ENCODE data around the gene APOBR. TPM values are rescaled to one million over a fixed set of nuclear protein-coding genes. Genes with fewer than 3 reads are reported as not detected.
"Not testable (repeated sequence)": the region's sequence is repeated elsewhere in the genome, so short reads cannot be mapped to it uniquely, and the experiment has no call there.

Gene APOBR
- total and polyA plus RNA-seq, 2 experiments from 2014 or later, result not detected

GRCh38 chr16:28497861-28498599, 3.6 kb downstream of the APOBR start:
- no peak overlapping the region for H3K9ac ChIP-seq
- H3K9me2 ChIP-seq (ENCODE audit: insufficient read depth), result no peaks in the 10 kb centered on the region
- H3K27ac ChIP-seq, result no peak overlapping the region
- H3K9me3 ChIP-seq (ENCODE audit: low read depth), result no peaks in the 10 kb centered on the region
- H3K27me3 ChIP-seq (replicated peaks; ENCODE audit: insufficient read depth), result 0 out of 2 replicates have a peak, but pooled peaks cover 6% of the 10 kb centered on the region
- H4K20me1 ChIP-seq (ENCODE audit: insufficient read depth), result no peaks in the 10 kb centered on the region
- H2AFZ ChIP-seq, result no peak overlapping the region
- no peaks in the 10 kb centered on the region for H3K79me2 ChIP-seq (ENCODE audit: insufficient read depth)
- WGBS, 2 experiments (ENCODE audit: low coverage in 1 of 2, low lambda C conversion rate in 2 of 2, missing lambda C conversion rate in 2 of 2), result 69 to 74% methylated on average over 27 to 28 of the region's 33 CpGs
- no peaks in the 10 kb centered on the region for H3F3A ChIP-seq (ENCODE audit: insufficient read depth)
- no peaks in the 10 kb centered on the region for H3K4me1 ChIP-seq (ENCODE audit: insufficient read depth)
- no peak for DNase-seq
- TF ChIP-seq EZH2phosphoT487 (IDR thresholded peaks at IDR 0.05; ENCODE audit: insufficient read depth, low read depth) (no peak), EZH2 (IDR thresholded peaks at IDR 0.05; ENCODE audit: insufficient read depth, poor library complexity, severe bottlenecking) (no peak)
- H3K4me3 ChIP-seq, result no peak overlapping the region
- no peaks in the 10 kb centered on the region for H3K36me3 ChIP-seq (ENCODE audit: low read depth)
- in situ Hi-C loops (cut with MboI), result no loop called here
- H3K4me2 ChIP-seq (ENCODE audit: unreplicated experiment), result no peak overlapping the region

- Histone ChIP-seq H3F3A (ENCODE audit: insufficient read depth) (no peaks in the 10 kb centered on the region), H3K27me3 (replicated peaks; ENCODE audit: insufficient read depth) (0 out of 2 replicates have a peak, but pooled peaks cover 6% of the 10 kb centered on the region), H3K9ac (no peak overlapping the region), H3K4me3 (no peak overlapping the region), H4K20me1 (ENCODE audit: insufficient read depth) (no peaks in the 10 kb centered on the region), H3K9me2 (ENCODE audit: insufficient read depth) (no peaks in the 10 kb centered on the region), H3K36me3 (ENCODE audit: low read depth) (no peaks in the 10 kb centered on the region), H3K9me3 (ENCODE audit: low read depth) (no peaks in the 10 kb centered on the region), H3K4me2 (ENCODE audit: unreplicated experiment) (no peak overlapping the region), H2AFZ (no peak overlapping the region), H3K27ac (no peak overlapping the region), H3K4me1 (ENCODE audit: insufficient read depth) (no peaks in the 10 kb centered on the region), H3K79me2 (ENCODE audit: insufficient read depth) (no peaks in the 10 kb centered on the region)
- 55 to 65% methylated on average over 15 of the region's 15 CpGs for WGBS, 2 experiments (ENCODE audit: low coverage in 1 of 2, low lambda C conversion rate in 2 of 2, missing lambda C conversion rate in 2 of 2)
- TF ChIP-seq EZH2phosphoT487 (IDR thresholded peaks at IDR 0.05; ENCODE audit: insufficient read depth, low read depth), result no peak
- no peak for TF ChIP-seq EZH2 (IDR thresholded peaks at IDR 0.05; ENCODE audit: insufficient read depth, poor library complexity, severe bottlenecking)
- in situ Hi-C loops (cut with MboI), result no loop called here
- DNase-seq, result no peak
Measured at GRCh38 chr16:28498666-28499381, 4.4 kb downstream of the APOBR start.

GRCh38 chr16:28499854-28500253, 5.4 kb downstream of the APOBR start:
- in situ Hi-C loops (cut with MboI), result no loop called here
- no peak for DNase-seq
- 61 to 70% methylated on average over 9 to 10 of the region's 10 CpGs for WGBS, 2 experiments (ENCODE audit: low coverage in 1 of 2, low lambda C conversion rate in 2 of 2, missing lambda C conversion rate in 2 of 2)

GRCh38 chr16:28500476-28501180, 6.2 kb downstream of the APOBR start:
- in situ Hi-C loops (cut with MboI); H3K36me3 ChIP-seq (ENCODE audit: low read depth): not testable (repeated sequence)

More at GRCh38 chr16:28499854-28500253, 5.4 kb downstream of the APOBR start:
- Histone ChIP-seq H4K20me1 (ENCODE audit: insufficient read depth) (no peaks in the 10 kb centered on the region), H3K27ac (no peak overlapping the region), H3K9me2 (ENCODE audit: insufficient read depth) (no peaks in the 10 kb centered on the region), H3K36me3 (ENCODE audit: low read depth) (no peaks in the 10 kb centered on the region), H3K4me3 (no peak overlapping the region), H3F3A (ENCODE audit: insufficient read depth) (no peaks in the 10 kb centered on the region), H3K79me2 (ENCODE audit: insufficient read depth) (no peaks in the 10 kb centered on the region), H3K4me2 (ENCODE audit: unreplicated experiment) (no peak overlapping the region), H3K9ac (no peak overlapping the region), H3K9me3 (ENCODE audit: low read depth) (no peaks in the 10 kb centered on the region), H2AFZ (no peak overlapping the region), H3K27me3 (replicated peaks; ENCODE audit: insufficient read depth) (peaks cover 7% of the 10 kb centered on the region; the same call in 1 of the 2 replicates), H3K4me1 (ENCODE audit: insufficient read depth) (no peaks in the 10 kb centered on the region)
- TF ChIP-seq EZH2phosphoT487 (IDR thresholded peaks at IDR 0.05; ENCODE audit: insufficient read depth, low read depth), result no peak
- no peak for TF ChIP-seq EZH2 (IDR thresholded peaks at IDR 0.05; ENCODE audit: insufficient read depth, poor library complexity, severe bottlenecking)

More at GRCh38 chr16:28500476-28501180, 6.2 kb downstream of the APOBR start:
- not testable (repeated sequence) for H3K79me2 ChIP-seq (ENCODE audit: insufficient read depth); H3K4me1 ChIP-seq (ENCODE audit: insufficient read depth); H3K4me3 ChIP-seq; H3K27ac ChIP-seq; H3K9ac ChIP-seq; H3K9me3 ChIP-seq (ENCODE audit: low read depth); H4K20me1 ChIP-seq (ENCODE audit: insufficient read depth); DNase-seq; H3F3A ChIP-seq (ENCODE audit: insufficient read depth); H3K4me2 ChIP-seq (ENCODE audit: unreplicated experiment); H3K9me2 ChIP-seq (ENCODE audit: insufficient read depth); H2AFZ ChIP-seq
- 60 to 70% methylated on average over 16 to 18 of the region's 18 CpGs for WGBS, 2 experiments (ENCODE audit: low coverage in 1 of 2, low lambda C conversion rate in 2 of 2, missing lambda C conversion rate in 2 of 2)
- peaks cover 13% of the 10 kb centered on the region for H3K27me3 ChIP-seq (replicated peaks; ENCODE audit: insufficient read depth)

Data from GM23248 (cell line).